ENCODE measurements around the gene LCN2. TPM values are rescaled to one million over a fixed set of nuclear protein-coding genes. Genes with fewer than 3 reads are reported as not detected.

The LCN2 gene
- total and polyA plus RNA-seq, 10 of the 15 experiments (the other 5 are each of a cell fraction or from before 2014, with no cell fraction given) = not detected

GRCh38 chr9:128159784-128160602 is 10.7 kb downstream of the LCN2 start, which contains the start of gene BBLN (continued):
- no peak for TF ChIP-seq ZNF687 (IDR thresholded peaks at IDR 0.05)
- no peak for TF ChIP-seq RUNX3 (IDR thresholded peaks at IDR 0.05; ENCODE audit: low read length)
- peak; percentile 94 for TF ChIP-seq CREM (IDR thresholded peaks at IDR 0.05; ENCODE audit: low read depth)
- TF ChIP-seq RBBP5 (conservative IDR thresholded peaks at IDR 0.05) = no peak
- no peak for TF ChIP-seq RAD51 (IDR thresholded peaks at IDR 0.05)
- peak; percentile 77 to 84 for TF ChIP-seq IKZF2 (IDR thresholded peaks at IDR 0.05)
- TF ChIP-seq FOXM1 (IDR thresholded peaks at IDR 0.05; ENCODE audit: low read depth, low read length) = no peak
- no peak for TF ChIP-seq EZH2 (IDR thresholded peaks at IDR 0.05; ENCODE audit: borderline replicate concordance, control insufficient read depth, low read depth, low read length)
- no peak for TF ChIP-seq RAD21 (IDR thresholded peaks at IDR 0.05; ENCODE audit: insufficient read depth, low read depth, low read length)
- peak; percentile 1; the same call in 1 of the 2 replicates for TF ChIP-seq GATAD2B (conservative IDR thresholded peaks at IDR 0.05; ENCODE audit: low read depth)
- 0 out of 2 replicates have a peak, but pooled peaks have one; percentile 33 for TF ChIP-seq PAX5 (IDR thresholded peaks at IDR 0.05; ENCODE audit: borderline replicate concordance, low read depth, low read length)
- peak; percentile 69; the same call in 1 of the 2 replicates for TF ChIP-seq TAF1 (IDR thresholded peaks at IDR 0.05; ENCODE audit: borderline replicate concordance, low read depth, low read length)
- no peak for TF ChIP-seq ZNF274 (IDR thresholded peaks at IDR 0.05; ENCODE audit: insufficient read depth, insufficient read length)
- no peak for TF ChIP-seq MYC (IDR thresholded peaks at IDR 0.05; ENCODE audit: insufficient read depth, insufficient read length, insufficient replicate concordance, low read length, severe bottlenecking)
- no peak for TF ChIP-seq HDGF (IDR thresholded peaks at IDR 0.05)
- no peak for TF ChIP-seq PAX8 (IDR thresholded peaks at IDR 0.05)
- no peak for TF ChIP-seq BMI1 (IDR thresholded peaks at IDR 0.05; ENCODE audit: borderline replicate concordance)
- no peak for TF ChIP-seq ZNF592 (IDR thresholded peaks at IDR 0.05)
- TF ChIP-seq YBX1 (IDR thresholded peaks at IDR 0.05) = no peak
- peak; percentile 64 for TF ChIP-seq RELB (IDR thresholded peaks at IDR 0.05; ENCODE audit: low read depth)
- TF ChIP-seq RELA (IDR thresholded peaks at IDR 0.05; ENCODE audit: borderline replicate concordance, partially characterized antibody) = no peak

All from GM12878 (cell line).